C1 segment of cervical spinal cord (tissue), 14 donors: ENCODE measurements around the gene HSD17B8.
A peak's percentile ranks its signal among the peaks of the same experiment; 100 is the strongest.

Experiments
- DNase-seq, 14 donors: peaks; one replicate each; lab custom pipeline; 2025; lab: John Stamatoyannopoulos, UW

Gene HSD17B8

DNA sequence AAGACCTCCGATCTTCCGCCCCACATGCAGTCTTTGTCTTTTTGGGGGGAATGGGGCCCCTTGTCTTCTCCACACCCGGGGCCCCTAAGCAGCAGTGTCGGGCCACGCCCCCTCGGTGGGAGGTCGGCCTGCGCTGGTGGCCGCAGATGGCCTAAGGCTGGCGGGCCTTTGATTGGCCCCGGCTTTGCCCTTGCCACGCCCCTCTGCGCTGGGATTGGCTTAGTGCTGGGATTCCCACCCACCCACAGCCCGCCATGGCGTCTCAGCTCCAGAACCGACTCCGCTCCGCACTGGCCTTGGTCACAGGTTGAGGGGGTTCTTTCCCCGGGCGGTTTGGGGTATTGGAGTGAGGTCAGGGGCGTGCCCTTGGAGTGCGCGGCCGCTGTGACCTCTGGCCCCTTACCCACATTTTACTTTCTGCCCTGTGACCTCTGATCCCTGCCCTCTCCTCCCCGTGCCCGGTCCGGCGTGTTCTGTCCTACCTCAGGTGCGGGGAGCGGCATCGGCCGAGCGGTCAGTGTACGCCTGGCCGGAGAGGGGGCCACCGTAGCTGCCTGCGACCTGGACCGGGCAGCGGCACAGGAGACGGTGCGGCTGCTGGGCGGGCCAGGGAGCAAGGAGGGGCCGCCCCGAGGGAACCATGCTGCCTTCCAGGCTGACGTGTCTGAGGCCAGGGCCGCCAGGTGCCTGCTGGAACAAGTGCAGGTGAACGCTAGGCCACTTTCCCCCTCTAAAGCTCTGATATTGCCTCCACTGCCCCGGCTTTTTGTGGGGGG, at the start of gene HSD17B8:
Gene HSD17B8, plus strand, starts transcription at position 241 of the 776 bp plus-strand sequence. Its CDS starts 14 bp downstream, at position 255.
- DNase-seq, result peak in 13 of 14 donors; percentile 58 to 91 (median 85)

DNA sequence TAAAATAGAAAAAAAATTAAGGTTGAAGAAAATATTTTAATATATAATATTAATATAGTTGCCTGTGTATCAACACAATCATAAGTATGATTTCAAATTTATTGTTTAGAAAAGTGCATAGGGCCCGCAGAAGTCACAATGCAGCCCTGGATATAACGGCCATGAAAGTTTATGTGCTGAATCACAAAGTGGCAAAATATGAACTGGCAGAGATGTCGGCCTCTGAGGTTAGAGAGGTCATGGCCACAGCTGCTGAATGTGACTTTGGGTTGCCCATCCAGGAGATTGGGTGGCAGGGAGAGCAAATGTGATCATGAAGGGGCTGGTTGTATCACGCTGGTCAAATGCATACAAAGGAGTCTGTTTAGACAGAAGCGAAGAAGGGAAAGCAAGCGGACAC, 47.9 kb upstream of the HSD17B8 start:
- no peak for DNase-seq

- no peak for DNase-seq
These were observed 47.5 kb upstream of the HSD17B8 start for GRCh38 chr6:33156964-33157363.

- DNase-seq, result no peak
These were observed 44.4 kb upstream of the HSD17B8 start for GRCh38 chr6:33160096-33160495.

- peak in 6 of 14 donors; percentile 0 to 42 (median 12) for DNase-seq
These were observed 43.6 kb upstream of the HSD17B8 start for GRCh38 chr6:33160728-33161344.

DNA sequence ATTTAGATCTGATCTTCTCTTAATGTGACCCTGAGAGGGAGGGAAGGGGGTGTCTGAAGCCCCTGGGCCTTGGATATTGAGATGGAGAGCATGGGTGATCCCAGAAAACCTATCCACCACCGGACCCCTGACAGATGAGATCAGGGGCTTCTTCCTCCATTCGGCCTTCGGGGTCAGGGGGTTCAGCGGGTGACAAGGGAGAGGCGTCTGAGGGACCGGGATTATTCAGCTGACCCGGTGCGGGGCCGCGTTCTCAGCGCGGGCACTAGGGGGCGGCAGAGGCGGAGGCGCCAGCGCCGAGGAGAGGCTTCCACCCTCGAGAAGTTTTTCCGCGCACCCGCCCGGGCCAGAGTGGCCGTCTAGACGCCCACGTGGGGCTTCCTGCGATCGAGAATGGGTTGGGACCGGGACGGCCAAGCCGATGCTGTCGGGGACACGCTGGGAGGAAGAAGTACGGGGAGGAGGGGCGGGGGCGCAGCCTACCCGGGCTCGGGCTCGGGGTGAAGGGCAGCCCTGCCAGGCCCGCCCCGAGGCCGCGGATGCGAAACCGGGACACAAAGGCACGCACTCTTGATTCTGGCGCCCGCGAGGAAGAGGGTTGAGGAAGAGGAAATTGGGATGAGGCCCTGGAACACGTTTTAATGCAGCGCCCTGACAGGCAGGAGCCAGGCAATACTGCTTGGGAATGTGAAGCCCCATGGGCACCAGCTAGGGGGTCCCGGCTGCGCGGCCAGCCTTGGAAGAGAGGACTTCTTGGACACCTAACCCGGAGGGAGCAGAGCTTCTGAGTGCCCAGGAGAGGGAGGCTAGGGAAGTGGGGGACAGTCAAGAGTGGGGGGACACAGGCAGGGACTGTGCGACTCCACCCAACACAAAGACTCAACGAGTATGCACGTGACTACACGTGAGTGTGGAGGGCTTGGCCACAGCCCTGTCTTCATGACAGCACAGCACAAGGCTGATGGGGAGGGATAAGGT, 42.8 kb upstream of the HSD17B8 start:
- peak in 13 of 14 donors; percentile 18 to 81 (median 59) for DNase-seq

DNA sequence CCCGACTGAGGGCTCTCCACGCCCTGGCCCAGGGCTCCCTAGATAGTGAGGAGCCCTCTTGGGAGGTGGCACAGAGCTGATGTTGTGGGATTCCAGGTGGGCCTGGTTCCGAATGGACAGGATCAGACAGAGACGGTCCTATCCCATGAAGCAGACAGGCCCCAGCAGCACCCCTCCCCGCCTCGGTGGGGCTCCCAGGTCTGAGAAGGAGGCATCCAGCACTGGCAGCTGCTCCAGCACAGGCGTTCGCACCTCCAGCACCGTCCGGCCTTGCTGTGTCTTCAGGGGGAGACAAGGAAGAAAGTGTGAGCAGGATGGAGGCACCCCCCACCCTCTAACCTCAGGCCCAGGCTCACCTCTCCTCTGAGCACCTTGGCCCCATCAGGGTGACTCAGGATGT, 40.9 kb upstream of the HSD17B8 start:
- no peak for DNase-seq

- no peak for DNase-seq
These were observed 40.3 kb upstream of the HSD17B8 start for GRCh38 chr6:33164176-33164575.

- no peak for DNase-seq
These were observed 39.6 kb upstream of the HSD17B8 start for GRCh38 chr6:33164665-33165373.

DNA sequence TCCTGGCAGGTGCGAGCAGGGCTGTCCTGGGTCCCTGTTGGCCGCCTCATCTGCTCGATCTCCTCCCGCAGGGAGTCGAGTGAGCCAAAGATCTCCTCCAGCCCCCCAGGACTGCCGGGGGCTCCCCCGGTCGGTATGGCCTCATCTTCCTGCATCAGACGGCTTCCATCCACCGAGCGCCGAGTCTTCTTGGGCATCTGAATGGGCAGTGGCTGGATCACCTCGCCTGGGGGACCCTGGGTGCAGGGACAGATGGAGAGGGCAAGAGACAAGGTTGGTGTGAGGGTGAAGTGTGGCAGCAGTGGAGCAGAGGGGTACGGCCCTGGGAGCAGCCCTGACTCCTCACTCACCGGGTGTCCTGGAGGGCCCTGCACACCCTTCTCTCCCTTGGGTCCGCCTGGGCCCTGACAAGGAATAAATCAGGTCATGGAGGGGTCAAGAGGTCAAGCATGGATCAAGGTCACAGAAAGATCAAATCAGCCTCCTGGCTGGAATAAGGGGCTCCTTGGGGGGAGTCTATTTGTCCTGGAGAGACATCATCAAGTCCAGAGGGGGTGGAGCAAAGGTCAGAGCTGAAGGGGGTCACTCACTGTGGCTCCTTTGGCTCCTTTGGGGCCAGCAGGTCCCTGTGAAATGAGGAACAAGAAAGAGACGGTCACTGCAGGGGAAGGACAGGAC, 38.7 kb upstream of the HSD17B8 start:
- no peak for DNase-seq

GRCh38 chr6:33166363-33166762, 38.1 kb upstream of the HSD17B8 start:
- no peak for DNase-seq

DNA sequence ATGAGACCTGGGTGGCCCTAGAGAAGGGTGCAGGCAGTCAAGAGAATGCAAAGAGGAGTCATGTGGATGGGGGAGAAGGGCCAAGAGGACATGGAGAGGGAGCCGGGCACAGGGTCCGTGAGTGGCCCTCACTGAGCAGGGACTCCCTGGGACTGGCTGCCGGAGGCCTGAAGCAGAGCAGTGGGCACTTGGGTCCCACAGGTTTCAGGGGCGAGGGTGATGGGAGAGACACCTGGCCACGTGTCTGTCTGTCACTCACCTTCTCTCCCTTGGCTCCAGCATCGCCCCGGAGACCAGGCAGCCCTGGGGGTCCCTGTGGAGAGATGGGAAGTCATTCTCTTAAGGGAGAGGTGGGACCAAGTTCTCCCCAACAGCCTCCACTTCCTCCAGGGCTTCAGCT, 37.6 kb upstream of the HSD17B8 start:
- no peak for DNase-seq

- no peak for DNase-seq
These were observed 36.8 kb upstream of the HSD17B8 start for GRCh38 chr6:33167374-33168283.

DNA sequence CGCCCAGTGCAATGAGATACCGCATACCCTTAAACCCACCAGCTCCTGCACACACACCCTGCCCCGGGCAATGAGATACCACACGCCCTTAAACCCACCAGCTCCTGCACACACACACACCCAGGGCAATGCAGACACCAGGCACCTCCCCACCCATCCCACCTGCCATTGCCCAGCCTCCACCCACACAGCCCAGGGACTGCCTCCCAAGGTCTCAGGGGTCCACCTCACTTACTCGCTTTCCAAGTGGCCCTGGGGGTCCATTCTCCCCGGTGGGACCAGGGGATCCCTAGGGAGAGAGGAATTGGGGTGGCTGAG, 36.2 kb upstream of the HSD17B8 start:
- no peak for DNase-seq

- no peak for DNase-seq
These were observed 35.8 kb upstream of the HSD17B8 start for GRCh38 chr6:33168639-33169038.

DNA sequence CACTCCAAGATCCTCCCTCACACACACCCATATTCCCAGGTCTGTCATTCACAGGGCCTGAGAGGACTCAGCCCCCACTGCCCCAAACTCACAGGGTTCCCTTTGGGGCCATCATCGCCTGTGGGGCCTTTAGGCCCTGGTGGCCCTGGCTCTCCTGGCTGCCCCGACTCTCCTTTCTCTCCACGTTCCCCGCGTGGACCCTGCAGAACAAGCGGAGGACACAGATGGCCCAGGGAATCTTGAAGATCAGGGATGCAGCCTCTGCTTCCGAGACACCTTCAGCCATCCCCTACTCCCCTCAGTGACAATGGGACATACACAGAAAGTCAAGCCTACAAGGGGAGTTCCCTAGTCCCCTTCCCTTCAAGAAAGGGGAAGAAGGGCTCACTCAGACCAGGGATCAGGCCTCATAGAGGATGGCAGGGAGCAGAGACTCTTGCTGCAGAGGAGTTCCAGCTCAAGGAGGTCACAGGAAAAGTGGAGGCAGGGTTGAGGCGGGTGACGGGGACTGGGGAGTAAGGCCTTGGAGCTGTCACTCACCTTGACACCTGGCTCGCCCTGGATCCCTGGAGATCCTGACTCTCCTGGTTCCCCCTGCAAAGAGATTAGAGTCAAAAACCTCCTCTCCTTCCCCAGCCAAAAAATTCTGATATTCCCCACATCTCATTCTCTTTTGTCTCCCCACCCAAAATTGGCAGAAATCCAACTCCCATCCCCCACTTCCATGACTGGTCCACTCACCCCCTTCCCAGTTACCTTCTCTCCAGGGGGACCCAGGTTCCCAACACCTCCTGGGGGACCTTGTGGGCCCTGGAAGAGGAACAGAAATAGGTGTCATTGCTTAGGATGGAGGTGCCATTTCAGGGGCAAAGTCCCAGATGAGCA, 34.9 kb upstream of the HSD17B8 start:
- DNase-seq, result no peak

DNA sequence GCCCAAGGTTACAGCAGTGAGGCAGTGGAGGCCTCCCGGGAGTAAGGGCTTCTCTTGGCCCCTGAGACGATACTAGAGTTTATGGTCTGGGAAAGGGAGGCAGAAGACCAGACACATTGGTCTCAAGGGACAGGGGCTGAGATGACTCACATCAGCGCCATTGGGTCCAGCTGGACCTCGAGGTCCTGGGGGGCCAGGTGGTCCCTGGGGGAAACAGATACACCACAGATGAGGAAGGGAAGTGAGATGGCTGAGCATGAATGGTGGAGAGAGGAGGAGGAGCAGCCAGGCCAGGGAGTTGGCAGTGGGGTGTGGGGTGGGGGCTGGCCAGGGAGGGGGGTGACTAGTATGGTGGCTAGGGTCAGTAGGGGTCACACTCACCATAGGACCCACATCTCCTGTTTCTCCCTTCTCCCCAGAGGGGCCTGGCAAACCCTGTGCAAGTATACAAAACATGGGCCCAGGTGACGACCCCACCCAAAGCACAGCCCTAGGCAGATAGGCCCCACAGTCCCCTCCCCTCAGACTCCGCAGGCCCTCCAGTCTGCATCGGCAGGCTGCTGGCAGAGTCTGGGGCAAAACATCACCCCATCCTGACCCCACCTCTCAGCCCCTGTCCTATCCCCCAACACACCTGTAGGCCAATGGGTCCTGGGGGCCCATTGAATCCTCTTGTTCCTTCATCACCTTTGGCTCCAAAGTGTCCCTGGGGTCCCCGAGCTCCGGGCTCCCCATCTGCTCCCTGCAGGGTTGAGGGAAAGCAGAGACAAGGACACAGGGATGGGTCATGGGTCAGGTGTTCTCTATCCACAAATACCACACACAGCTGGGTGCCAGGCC, 34.1 kb upstream of the HSD17B8 start:
- no peak for DNase-seq
